AG09309 (cell line): ENCODE results near the gene METTL1.
"Not testable (repeated sequence)": the region's sequence is repeated elsewhere in the genome, so short reads cannot be mapped to it uniquely, and the experiment has no call there.

Experiments
- DNase-seq: peaks from one replicate; pipeline ENCODE4 v3.0.0-alpha.2; 2010; ENCODE audit warnings: low read depth
- H3K4me3 ChIP-seq: 2 replicates; pipeline ENCODE4 v1.5.1; 2011; ENCODE audit warnings: mild to moderate bottlenecking, low read depth, low read length, moderate library complexity; ENCODE audit not compliant: control insufficient read depth
- TF ChIP-seq, protein P1 (sequence below): IDR thresholded peaks from 2 replicates; pipeline ENCODE4 v1.5.1; 2011; ENCODE audit warnings: mild to moderate bottlenecking, low read depth, low read length, inconsistent platforms; ENCODE audit not compliant: insufficient read depth, control insufficient read depth; ENCODE audit errors: missing control alignments

The METTL1 gene

DNA sequence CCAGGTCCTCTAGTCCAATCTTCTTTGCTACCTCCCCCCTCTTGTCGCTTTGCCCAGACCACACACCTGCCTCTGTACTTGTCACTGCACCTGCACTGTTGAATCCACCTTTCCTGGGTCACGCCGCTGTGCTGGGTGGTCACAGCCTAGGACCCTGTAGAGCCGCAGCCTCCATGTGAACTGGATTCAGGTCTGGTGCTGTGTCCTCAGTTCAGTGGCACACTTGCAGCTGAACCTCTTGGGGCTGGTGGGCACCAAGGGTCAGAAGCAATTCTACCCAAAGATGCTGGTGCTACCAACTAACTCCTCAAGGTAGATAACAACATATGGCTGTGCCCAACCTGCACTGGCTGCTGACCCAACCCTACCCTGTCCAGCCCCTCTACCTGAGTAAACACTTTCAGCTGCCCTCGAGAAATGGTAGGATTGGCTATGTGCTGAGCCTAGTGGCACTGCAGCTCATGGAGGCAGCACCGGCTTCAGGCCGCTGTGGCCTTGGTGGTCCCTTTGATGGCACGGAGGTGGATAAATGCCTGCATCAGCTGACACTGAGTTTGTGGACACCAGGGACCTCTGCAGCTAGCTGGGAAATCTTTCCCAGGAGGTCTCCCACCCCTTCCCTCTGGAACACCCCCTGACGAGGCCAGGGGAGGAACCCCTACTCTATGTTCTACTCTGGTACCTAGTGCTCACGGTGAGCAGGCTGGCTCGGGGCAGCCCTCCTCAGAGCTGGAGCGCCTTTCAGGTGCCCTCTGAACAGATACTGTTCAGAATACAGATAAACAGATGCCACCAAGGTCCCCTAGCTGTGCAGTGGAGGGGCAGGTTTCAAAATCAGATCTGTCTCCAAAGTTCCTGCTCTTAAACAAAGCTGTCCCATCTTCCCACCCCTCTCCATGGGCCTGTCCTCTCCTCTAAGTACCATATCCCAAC lies 47.6 kb downstream of the METTL1 start:
- TF ChIP-seq, protein P1, sequence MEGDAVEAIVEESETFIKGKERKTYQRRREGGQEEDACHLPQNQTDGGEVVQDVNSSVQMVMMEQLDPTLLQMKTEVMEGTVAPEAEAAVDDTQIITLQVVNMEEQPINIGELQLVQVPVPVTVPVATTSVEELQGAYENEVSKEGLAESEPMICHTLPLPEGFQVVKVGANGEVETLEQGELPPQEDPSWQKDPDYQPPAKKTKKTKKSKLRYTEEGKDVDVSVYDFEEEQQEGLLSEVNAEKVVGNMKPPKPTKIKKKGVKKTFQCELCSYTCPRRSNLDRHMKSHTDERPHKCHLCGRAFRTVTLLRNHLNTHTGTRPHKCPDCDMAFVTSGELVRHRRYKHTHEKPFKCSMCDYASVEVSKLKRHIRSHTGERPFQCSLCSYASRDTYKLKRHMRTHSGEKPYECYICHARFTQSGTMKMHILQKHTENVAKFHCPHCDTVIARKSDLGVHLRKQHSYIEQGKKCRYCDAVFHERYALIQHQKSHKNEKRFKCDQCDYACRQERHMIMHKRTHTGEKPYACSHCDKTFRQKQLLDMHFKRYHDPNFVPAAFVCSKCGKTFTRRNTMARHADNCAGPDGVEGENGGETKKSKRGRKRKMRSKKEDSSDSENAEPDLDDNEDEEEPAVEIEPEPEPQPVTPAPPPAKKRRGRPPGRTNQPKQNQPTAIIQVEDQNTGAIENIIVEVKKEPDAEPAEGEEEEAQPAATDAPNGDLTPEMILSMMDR = no peak
- DNase-seq = no peak
- H3K4me3 ChIP-seq = no peak overlapping the region

DNA sequence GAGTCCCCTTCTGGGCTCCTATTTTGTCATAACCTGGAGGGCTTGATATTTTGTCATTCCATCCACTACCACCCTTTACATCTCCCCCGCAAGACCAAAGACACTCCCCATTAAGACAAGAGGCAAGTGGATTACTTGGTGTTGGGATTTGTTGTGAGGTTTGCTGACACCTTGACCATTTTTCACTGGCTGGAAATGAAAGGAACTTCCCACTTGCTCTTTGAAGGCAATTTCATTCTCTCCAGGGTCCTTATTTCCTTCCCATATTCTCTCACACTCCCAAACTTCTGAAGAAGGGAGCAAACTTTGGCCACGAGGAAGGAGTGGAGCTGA lies 48.3 kb downstream of the METTL1 start:
- no peak overlapping the region for H3K4me3 ChIP-seq
- TF ChIP-seq, protein P1 = no peak

DNA sequence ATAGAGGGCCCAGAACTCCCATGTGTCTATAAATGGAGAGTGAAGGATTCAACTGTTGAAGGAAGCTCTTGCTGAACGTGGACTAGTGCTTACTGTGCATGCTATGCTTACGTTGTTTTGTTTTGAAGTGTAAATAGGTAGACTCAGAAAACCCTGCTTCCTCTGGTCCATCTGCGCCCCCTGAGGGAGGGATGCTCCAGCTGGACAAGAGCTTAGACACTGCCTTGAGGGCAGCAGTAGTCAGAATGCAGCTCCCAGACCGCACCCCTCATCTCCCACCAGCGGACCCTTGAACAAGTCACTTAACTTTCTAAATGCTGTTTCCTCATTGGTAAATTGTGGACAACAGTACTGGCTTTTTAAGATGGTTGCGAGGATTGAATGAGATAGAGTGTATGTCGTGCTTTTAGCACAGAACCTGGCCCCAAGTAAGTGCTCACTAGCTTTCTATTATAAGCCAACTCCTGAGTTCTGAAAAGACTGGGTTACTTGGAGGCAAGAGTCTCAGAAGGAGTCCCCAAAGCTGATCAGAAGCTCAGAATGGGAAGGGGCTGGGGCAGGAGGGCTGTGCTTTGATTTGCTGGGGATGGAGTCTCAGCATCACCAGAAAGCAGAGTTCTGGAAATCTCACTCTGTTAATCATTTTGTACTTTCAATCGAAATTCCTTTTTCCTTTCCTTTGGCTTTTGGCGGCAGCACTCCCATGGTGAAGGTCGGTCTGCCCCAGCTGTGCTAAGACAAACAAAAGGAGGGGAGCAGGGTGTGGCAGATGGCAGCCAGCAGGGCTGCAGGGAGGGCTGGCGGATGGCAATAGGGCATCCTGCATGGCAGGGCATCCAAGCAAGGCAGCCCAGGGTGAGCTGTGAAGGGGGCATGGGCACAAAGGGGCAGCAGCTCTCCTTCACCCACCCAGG lies 48.9 kb downstream of the METTL1 start:
- no peak for DNase-seq
- H3K4me3 ChIP-seq = no peak overlapping the region
- TF ChIP-seq, protein P1 = no peak

More for the DNA sequence above, 48.3 kb downstream of the METTL1 start:
- no peak for DNase-seq

DNA sequence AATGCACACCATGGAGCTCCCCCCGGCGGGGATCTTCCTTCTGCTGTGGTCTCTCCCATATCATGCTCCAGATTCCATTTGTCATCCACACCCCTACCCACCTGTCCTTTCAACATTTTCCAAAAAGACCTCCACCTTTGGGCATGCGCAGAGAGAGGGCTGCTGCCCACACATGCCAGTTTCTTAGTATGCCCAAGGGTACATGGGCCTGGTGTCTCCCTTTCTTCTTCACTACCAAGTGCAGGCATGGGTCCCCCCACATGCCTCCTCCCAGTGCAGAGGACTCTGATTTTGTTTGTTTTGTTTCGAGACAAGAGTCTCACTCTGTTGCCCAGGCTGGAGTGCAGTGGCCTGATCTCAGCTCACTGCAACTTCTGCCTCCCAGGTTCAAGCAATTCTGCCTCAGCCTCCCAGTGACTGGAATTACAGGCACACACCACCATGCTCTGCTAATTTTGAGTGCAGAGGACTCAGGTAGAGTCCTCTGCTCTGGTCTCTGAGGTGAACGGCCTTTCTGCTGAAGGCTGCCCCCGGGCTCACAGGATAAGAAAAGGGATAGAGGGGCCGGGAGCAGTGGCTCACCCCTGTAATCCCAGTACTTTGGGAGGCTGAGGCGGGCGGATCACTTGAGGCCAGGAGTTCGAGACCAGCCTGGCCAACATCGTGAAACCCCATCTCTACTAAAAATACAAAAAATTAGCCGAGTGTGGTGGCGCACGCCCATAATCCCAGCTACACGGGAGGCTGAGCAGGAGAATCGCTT lies 49.9 kb downstream of the METTL1 start:
- DNase-seq, H3K4me3 ChIP-seq: not testable (repeated sequence)

DNA sequence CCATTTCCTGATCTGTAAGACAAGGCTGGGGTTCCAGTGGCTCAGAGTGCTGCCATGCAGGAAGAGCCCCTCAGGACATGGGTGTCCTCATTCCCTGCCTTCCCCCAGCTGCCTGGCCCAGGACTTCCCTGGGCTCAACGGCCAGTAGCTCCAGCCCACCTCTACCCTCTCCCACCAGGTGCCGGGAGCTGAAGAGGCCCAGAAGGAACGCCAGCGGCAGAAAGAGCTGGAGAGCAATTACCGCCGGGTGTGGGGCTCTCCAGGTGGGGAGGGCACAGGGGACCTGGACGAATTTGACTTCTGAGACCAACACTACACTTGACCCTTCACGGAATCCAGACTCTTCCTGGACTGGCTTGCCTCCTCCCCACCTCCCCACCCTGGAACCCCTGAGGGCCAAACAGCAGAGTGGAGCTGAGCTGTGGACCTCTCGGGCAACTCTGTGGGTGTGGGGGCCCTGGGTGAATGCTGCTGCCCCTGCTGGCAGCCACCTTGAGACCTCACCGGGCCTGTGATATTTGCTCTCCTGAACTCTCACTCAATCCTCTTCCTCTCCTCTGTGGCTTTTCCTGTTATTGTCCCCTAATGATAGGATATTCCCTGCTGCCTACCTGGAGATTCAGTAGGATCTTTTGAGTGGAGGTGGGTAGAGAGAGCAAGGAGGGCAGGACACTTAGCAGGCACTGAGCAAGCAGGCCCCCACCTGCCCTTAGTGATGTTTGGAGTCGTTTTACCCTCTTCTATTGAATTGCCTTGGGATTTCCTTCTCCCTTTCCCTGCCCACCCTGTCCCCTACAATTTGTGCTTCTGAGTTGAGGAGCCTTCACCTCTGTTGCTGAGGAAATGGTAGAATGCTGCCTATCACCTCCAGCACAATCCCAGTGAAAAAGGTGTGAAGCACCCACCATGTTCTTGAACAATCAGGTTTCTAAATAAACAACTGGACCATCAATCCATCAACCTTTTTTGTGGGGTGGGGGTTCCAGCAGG lies 51.0 kb downstream of the METTL1 start:
- DNase-seq = no peak
- H3K4me3 ChIP-seq = no peak overlapping the region
- TF ChIP-seq, protein P1 = no peak

DNA sequence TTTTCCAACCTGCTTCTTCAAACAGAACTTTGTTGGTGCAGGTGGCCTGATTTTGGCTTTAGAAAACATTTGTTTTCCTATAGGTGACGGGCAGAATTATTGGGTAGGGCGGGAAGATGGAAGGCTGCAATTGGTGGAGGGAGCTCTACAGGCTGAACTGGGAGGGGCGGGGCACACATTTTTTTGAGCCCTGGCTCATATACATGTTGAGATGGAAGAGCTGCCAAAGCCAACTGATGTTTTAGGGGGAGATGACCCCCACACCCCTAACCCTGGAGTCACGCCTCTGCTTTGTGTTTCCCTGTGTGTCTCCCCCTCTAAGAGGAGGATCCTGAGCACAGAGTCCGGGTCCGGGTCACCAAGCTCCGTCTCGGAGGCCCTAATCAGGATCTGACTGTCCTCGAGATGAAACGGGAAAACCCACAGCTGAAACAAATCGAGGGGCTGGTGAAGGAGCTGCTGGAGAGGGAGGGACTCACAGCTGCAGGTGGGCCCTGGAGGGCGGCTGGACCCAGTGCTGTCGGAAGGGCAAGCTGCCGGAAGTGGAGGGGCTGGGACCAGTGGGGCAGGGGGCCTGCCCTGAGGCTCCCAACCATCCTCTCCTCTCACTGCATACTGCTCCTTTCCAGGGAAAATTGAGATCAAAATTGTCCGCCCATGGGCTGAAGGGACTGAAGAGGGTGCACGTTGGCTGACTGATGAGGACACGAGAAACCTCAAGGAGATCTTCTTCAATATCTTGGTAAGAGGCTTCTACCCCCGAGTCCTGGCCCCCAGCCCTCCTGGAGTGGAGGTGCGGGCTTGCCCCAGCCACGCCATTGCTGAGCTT lies 51.9 kb downstream of the METTL1 start:
- DNase-seq = no peak
- TF ChIP-seq, protein P1 = no peak

More for the DNA sequence above, 51.9 kb downstream of the METTL1 start:
- no peak overlapping the region for H3K4me3 ChIP-seq
